Endothelial cell of hepatic sinusoid (primary cell): ENCODE data around the gene C15orf40.
"Not testable (repeated sequence)": the region's sequence is repeated elsewhere in the genome, so short reads cannot be mapped to it uniquely, and the experiment has no call there.

Experiments used
- in situ Hi-C: cut with HindIII; loops from 2 replicates; pipeline ENCODE4 v1.10.0; 2017; ENCODE audit warnings: low sequenced_read_pairs

The C15orf40 gene

DNA sequence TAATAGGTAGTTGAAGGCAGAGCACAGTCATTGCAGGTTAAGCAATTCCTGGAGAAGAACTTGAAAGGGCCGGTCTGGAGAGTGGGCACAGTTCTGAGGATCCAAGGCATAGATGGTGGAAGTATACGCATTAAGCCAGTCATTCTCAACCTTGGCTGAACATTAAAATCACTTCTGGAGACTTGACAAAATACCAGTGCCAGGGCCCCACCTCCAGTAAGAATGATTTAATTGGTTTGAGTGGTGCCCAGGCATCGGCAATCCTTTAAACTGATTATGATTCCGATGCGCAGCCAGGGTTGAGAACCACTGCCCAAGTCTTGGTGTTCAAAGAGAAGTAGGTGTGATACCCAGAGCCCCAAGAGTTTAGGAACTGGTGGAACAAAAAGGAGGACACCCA, 52.0 kb downstream of the C15orf40 start:
- in situ Hi-C loops: no loop called here

DNA sequence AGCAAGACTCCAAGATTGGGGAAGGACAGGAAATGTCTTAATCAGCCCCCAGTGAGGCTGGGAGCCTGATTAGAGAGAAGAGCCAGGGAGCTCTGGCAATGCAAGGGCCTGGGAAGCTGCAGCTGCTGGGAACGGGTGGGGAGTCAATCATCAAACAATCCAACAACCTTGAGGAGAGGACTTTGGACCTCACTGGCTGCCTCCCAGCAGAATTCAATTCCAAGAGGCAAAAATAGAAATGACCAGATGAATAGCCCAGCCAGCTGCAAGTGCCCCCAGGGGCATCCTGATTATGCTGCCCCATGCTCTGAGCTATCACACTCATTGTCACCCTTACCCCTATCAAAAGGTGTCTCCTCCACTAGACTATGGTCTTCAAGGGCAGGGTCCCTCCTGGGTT, 52.8 kb downstream of the C15orf40 start:
- in situ Hi-C loops: no loop called here

DNA sequence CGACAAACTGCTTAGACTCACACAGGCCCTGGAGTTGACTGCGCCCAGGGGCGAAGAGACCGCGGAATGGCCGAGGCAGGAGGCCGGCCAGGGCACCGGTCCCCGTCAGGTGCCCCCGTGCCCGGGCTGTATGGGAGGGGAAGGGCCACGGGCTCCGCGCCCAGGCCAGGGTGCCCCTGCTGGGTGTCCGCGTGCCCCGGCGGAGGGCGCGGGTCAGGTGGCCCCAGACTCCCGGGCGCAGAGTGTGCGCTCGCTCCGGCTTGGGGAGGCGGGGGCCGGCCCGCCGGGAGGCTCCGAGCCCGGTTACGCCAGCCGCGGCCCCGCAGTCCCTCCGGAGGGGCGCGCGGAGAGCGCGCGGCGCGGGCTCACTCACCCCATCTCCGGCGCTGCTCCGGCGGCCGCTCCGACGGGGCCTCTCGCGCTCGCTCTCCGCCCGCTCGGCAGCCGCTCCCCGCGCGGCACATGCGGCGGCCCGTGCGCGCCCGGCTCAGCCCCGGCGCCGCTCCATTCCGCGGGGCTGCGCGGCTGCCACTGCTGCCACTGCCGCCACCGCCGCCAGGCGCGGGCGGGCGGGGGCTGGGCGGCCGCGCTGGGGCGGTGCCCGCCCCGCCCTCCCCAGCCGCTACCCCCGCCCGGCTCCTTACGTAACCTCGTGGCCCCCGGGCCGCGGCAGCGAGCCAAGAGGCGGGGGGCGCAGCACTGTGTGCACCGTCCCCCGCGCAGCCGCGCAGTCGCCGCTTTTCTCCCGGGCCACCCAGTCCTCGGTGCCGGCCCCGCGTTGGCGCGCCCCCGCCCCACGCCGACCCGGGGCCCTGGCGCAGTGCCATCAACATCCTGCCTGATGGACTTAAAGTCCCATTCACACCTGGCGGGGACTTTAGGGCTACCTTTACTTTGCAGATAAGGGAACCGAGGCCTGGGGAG, 59.0 kb downstream of the C15orf40 start, which contains the start of gene HOMER2:
TSS of gene HOMER2 (minus strand) at position 563 of the 924 bp plus-strand sequence. CDS start at position 378, 185 bp downstream.
- in situ Hi-C loops: loop anchor here (5.0 kb wide), 1 partner anchor 50 kb away; no protein-coding TSS in a partner anchor

DNA sequence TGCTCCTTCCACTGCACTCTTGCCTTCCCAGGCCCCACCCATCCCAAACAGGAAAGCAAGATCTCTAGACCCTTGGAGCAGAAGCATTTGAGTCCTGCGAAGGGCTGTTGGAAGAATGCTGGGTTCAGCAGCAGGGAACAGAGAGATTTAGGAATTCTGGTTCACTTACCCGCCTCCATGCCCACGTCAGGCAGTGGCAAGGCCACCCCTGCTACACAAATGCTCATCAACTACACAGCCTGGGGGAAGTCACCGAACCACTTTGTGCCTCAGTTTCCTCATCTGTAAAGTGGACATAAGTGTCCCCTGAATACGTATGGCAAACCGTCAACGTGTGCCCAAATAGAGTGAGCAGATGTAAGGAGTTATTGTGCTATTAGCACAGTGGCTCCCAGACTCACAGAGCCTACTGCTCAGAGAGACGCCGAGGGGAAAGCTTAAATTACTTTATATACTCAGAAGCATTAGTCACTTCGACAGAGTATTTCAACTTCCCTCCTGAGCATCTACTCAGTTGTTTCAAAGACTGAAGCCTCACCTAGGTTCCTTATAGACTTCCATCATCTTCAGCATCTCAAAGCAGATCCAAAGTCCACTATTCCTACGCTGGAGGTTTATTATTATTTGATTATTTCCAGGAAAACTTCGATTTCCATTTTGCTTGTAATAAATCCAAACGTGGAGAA, 59.8 kb downstream of the C15orf40 start:
- in situ Hi-C loops: loop anchor here (5.0 kb wide), 1 partner anchor 51 kb away; no protein-coding TSS in a partner anchor

DNA sequence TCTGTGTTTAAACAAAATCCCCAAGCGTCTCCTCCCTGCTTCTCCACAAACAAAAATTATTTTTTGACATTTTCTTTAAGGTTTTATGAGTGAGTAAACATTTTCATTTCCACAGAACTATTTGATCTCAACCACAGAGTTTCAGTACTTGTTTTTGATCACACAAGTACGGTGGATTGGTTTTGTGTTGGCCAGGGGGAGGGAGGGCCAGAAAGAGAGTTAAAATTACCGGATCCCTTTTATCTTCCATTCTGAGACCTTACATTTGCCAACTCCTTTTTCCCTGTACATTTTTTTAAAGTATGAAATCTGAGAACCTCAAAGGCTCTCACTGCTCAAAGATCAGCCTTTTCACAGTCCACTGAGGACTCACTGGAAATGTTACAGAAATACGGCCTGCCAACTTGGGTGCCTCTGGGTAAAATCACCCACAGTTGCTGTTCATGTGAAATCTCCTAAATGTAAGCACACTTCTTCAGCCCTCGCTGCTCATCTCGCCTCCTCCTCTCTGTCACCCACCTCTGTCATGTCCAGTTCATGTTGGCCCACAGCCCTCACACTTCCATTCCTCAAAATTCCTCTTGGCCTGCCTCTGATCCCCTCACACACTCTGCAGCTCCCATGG, 60.6 kb downstream of the C15orf40 start:
- in situ Hi-C loops: loop anchor here (5.0 kb wide), 1 partner anchor 51 kb away; no protein-coding TSS in a partner anchor

DNA sequence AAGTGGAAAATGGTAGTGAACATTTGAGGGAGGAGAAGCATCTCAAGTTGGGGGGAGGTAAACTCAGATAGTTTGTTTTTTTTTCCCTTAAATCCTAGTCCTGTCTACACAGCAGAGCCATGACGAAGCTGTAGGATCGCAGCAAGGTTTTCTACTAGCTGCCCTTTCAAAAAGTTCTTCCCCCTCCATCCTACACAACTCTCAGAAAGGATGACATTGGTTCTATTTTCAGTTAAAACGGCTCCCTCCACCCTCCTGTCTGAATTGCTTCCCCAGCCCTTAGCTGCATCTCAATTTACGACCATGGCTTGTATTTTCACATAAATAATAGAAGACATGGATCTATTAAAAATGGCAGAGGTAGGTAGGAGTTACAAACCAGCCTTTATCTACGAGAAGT, 61.1 kb downstream of the C15orf40 start:
- in situ Hi-C loops: loop anchor here (5.0 kb wide), 1 partner anchor 52 kb away; no protein-coding TSS in a partner anchor

DNA sequence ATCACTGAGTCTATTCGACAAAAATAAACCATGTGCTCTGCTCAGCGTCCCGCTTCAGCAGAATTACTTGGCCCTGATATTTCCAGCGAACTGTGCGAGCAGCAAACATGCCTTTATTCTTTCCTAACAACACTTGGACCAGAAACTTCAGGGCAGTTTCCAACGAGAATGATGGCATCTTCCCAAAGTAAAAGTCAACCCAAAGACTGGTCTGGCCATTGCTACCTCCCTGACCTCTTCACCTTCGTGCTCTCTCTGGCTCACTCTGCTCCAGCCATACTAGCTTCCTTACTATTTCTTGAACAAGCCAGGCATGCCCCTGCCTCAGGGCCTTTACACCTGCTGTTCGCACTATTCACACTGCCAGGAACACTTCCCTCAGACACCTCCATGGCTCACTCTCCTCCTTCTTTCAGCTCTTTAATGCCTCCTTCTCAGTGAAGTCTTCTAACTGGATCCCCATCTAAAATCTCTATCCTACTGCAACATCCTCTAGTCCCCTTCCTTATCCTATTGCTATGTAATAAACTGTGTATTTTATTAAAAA, 65.2 kb downstream of the C15orf40 start:
- in situ Hi-C loops: no loop called here

DNA sequence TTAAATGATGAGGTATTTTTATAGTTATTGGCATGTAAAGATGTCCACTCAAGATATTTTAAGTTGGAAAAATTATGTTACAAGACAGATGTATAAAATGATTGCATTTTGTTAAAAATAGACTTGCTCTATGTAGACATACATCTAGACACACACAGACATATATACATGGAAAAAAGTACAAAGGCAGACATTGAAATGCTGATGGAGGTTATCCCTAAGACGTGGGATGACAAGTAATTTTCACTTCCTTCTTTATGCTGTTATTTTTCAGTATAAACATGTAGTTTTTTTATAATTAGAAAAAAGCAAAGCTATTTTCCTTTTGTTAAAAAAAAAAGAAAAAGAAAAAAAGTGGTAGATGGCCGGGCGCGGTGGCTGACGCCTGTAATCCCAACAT, 66.1 kb downstream of the C15orf40 start:
- in situ Hi-C loops: no loop called here

DNA sequence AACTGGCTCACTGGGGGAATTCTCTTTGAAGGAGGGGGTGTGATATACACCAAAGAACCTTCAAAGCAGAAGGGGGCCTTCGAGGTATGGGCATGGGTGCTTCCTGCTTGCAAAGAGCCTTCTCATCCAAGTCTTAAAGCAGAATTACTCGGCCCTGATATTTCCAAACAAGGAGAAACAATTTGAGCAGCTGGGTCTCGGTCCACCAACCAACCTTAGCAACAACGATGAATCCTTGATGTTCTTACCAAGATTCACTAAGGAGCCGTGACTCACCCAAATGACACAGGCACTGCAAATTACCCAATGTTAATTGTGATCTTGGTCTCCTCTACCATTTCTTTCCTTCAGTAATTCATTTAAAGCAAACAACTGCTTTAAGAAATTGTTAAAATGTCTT, 66.6 kb downstream of the C15orf40 start:
- in situ Hi-C loops: no loop called here

DNA sequence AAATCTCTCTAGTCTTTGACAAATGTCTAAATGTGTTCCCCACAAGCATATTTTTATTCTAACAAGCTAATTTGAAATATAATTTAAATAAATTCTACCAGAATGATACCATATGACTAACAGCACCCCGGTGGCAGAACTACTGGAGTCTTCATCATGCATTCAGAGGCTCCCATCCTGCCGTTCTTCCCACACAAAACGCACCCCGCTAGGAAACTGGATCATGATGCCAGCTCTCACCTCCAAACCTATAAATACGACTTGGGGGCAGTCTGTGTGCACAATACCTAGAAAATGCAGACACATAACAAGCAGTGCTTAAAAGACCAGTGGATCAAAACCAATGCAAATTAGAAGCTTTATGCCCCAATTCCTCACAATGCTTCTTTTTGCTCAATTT, 67.4 kb downstream of the C15orf40 start:
- in situ Hi-C loops: no loop called here

DNA sequence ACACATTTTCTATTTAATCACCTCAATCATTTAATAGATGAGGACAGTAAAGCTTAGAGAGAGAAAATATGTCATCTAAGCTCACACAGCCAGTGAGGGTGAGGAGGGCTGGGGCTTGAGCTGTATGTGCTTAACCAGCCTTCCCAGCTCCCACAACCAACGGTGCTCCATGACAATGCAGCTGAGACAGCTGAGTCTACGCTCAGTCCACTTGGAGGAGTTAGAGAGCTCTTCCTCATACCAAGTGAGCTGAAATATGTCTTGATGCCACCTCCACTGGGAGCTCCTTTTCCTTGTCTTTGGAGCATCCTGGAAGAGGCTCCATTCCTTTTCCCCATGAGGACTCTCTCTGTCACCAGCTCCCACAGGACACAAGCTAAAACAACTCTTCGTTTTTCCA, 68.3 kb downstream of the C15orf40 start:
- in situ Hi-C loops: no loop called here

DNA sequence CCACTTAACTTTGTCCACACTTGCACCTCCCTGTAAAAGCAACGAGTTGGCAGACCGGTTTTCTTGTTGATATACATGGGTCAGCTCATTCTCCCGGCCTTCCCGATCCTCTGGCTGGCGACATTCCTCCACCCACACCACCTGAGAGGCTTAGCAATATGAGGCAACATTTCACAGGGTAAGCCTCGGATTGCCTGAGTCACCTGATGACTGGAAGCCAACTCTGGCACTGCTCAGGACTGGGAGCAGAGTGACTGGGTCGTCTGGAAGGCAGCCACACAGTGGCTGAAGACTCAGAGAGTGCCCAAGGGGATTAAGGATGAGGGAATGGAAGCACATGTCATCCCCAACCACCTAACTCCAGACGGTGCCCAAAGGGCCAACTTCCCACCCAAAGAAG, 68.7 kb downstream of the C15orf40 start:
- in situ Hi-C loops: no loop called here

DNA sequence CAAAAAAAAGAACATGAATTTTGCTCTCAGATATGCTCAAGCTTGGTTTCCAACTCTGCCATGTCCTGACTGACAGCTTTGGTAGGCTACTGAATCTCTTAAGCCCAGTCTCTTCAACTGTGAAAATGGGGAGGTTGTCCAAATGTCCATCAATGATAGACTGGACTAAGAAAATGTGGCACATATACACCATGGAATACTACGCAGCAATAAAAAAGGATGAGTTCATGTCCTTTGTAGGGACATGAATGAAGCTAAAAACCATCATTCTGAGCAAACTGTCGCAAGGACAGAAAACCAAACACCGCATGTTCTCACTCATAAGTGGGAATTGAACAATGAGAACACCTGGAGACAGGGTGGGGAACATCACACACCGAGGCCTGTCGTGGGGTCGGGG, 71.8 kb downstream of the C15orf40 start:
- in situ Hi-C loops: not testable (repeated sequence)
